Endodermal cell (in vitro differentiated cells): ENCODE results near the gene CDC45. TPM values are rescaled to one million over a fixed set of nuclear protein-coding genes. Genes with fewer than 3 reads are reported as not detected.

Experiments
- DNase-seq: peaks from one replicate; pipeline ENCODE4 v3.0.0-alpha.2; 2017
- H3K27ac ChIP-seq: 2 replicates; pipeline ENCODE4 v1.5.1; 2013; ENCODE audit warnings: mild to moderate bottlenecking, low read depth, low read length, moderate library complexity
- H3K27me3 ChIP-seq: 2 replicates; pipeline ENCODE4 v1.6.1; 2013; ENCODE audit warnings: mild to moderate bottlenecking, low read length, moderate library complexity; ENCODE audit not compliant: insufficient read depth, control insufficient read depth, poor library complexity, severe bottlenecking
- H3K36me3 ChIP-seq: 2 replicates; pipeline ENCODE4 v1.7.0; 2013; ENCODE audit warnings: mild to moderate bottlenecking, low read length, moderate library complexity; ENCODE audit not compliant: control insufficient read depth, insufficient read depth
- H3K4me1 ChIP-seq: one replicate; pipeline ENCODE4 v1.7.0; 2013; ENCODE audit warnings: low read length; ENCODE audit not compliant: control insufficient read depth, insufficient read depth
- H3K4me3 ChIP-seq: 2 replicates; pipeline ENCODE4 v1.5.1; 2013; ENCODE audit warnings: mild to moderate bottlenecking, low read length, moderate library complexity
- H3K9ac ChIP-seq: 2 replicates; pipeline ENCODE4 v1.6.1; 2013; ENCODE audit warnings: mild to moderate bottlenecking, low read length, moderate library complexity; ENCODE audit not compliant: poor library complexity, severe bottlenecking; ENCODE audit errors: extremely low read depth
- H3K9me3 ChIP-seq: 2 replicates; pipeline ENCODE4 v1.6.1; 2013; ENCODE audit warnings: mild to moderate bottlenecking, low read length, moderate library complexity; ENCODE audit not compliant: control insufficient read depth
- H3K27ac Mint-ChIP-seq: 2 replicates; pipeline ENCODE4 v1.8.0; 2020; ENCODE audit warnings: mixed read lengths
- H3K27me3 Mint-ChIP-seq: 2 replicates; pipeline ENCODE4 v1.8.0; 2021; ENCODE audit warnings: mild to moderate bottlenecking, mixed read lengths; ENCODE audit not compliant: insufficient read depth
- H3K36me3 Mint-ChIP-seq: 2 replicates; pipeline ENCODE4 v1.8.0; 2020; ENCODE audit warnings: low read depth, mixed read lengths
- H3K4me1 Mint-ChIP-seq: 2 replicates; pipeline ENCODE4 v1.8.0; 2020; ENCODE audit warnings: mixed read lengths
- H3K4me3 Mint-ChIP-seq: 2 replicates; pipeline ENCODE4 v1.8.0; 2020; ENCODE audit warnings: mild to moderate bottlenecking, moderate library complexity, mixed read lengths
- H3K9me3 Mint-ChIP-seq: 2 replicates; pipeline ENCODE4 v1.8.0; 2020; ENCODE audit warnings: mild to moderate bottlenecking, mixed read lengths
- CTCF ChIP-seq: fragments of 200-600 bp; sonication (generic); conservative IDR thresholded peaks from 2 replicates; pipeline ENCODE4 v1.5.0; 2021; ENCODE audit warnings: antibody characterized with exemption, mild to moderate bottlenecking
- WGBS, 2 experiments: methylation state at CpG; one replicate each; pipeline versions ENCODE4 v1.1.5 to v1.1.7; 2013; ENCODE audit warnings: missing lambda C conversion rate in 2 of 2, mixed read lengths in 1 of 2; ENCODE audit not compliant: insufficient coverage in 1 of 2, insufficient read length in 1 of 2; 5-methylcytosine and 5-hydroxymethylcytosine counted together
- total RNA-seq, 2 donors: library from RNA; stranded (reverse); fragmentation: NEBNext Ultra II Directional in 1 of 2; extraction: Animal tissue kit (Norgen Biotek cat#: 25700) in 1 of 2; gene quantifications; 2 replicates in 1 of 2; 3 replicates in 1 of 2; pipeline ENCODE4 v1.2.1, GENCODE V29; 2021

CDC45 gene
- total RNA-seq, 2 donors from 2014 or later = 30.3 to 31.2 TPM

DNA sequence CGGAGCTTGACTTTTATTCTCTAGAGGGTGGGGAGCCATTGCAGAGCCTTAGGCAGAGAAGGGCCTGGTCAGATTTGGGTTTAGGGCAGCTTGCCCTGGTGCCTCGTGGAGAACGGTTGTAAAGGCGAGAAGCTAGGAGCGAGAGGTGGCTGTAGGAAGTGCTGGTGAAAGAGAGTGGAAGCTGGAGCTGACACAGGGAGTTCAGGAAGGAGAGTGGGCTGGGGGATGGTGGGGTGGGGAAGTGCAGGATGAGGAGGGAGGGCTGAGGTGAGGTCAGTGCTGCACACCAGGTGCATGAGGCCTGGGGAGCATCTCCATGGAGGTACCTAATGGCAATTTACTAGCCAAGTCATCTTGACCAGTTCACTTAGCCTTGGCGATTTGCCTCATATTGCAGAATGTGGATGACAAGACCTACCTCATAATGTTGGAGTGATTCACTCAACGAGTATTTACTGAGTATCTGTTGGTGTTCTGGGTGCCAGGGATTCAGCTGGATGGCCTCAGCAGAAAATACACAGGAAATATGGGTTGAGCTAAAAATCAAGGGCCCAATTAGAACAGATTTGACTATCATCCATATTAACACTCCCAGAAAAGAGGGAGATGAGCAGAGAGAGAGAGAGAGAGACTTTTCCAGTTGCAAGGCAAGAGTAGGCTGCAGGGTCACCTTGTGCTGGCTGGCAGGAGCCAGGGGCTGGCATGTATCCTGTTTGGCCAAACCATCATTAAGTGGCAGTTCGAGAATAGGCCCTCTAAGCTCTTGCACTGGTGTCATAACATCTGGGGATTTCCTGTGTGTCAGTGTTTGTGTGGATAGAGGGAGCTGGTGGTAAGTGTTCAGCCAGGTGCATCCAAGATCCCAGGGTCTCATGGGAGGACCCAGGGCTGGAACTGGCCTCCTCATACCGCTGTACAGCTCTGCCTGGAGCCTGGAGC, 88.9 kb downstream of the CDC45 start:
- no peaks in the 10 kb centered on the region for H3K9me3 ChIP-seq
- no peak overlapping the region for H3K27ac ChIP-seq
- no peaks in the 10 kb centered on the region for H3K4me1 Mint-ChIP-seq
- peaks cover 5% of the 10 kb centered on the region for H3K27me3 Mint-ChIP-seq
- no peak overlapping the region for H3K4me3 ChIP-seq
- H3K4me1 ChIP-seq = no peaks in the 10 kb centered on the region
- no peaks in the 10 kb centered on the region for H3K36me3 Mint-ChIP-seq
- H3K4me3 Mint-ChIP-seq = no peak overlapping the region
- WGBS, 2 experiments = 88 to 89% methylated on average over 5 to 9 of the region's 9 CpGs
- H3K27me3 ChIP-seq = no peaks in the 10 kb centered on the region
- no peak for DNase-seq
- TF ChIP-seq CTCF = no peak
- no peak overlapping the region for H3K27ac Mint-ChIP-seq
- no peak overlapping the region for H3K9ac ChIP-seq
- no peaks in the 10 kb centered on the region for H3K36me3 ChIP-seq
- H3K9me3 Mint-ChIP-seq = peaks cover 2% of the 10 kb centered on the region

DNA sequence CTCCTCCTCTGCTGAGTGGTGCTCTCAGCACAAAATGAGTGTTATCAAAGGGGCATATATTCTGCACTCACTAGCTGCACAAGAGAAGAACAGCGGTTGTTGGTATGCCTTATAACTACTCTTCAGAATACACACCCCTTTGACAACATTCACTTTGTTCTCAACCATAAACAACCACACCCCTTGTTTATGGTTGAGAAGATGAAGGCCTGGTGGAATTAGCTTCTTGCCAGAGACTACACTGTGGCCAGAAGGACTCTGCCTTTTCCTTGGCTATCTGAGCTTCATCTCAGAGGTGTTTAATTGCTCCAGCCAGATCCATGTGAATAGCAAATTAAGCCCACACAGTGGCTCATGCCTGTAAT, 89.5 kb downstream of the CDC45 start:
- H3K36me3 Mint-ChIP-seq = no peaks in the 10 kb centered on the region
- TF ChIP-seq CTCF = no peak
- Histone ChIP-seq H3K4me3 (no peak overlapping the region), H3K36me3 (no peaks in the 10 kb centered on the region), H3K27ac (no peak overlapping the region), H3K27me3 (no peaks in the 10 kb centered on the region), H3K9ac (no peak overlapping the region), H3K4me1 (no peaks in the 10 kb centered on the region), H3K9me3 (no peaks in the 10 kb centered on the region)
- no peak for DNase-seq
- H3K9me3 Mint-ChIP-seq = peaks cover 2% of the 10 kb centered on the region
- no peak overlapping the region for H3K27ac Mint-ChIP-seq
- peaks cover 5% of the 10 kb centered on the region for H3K27me3 Mint-ChIP-seq
- no peak overlapping the region for H3K4me3 Mint-ChIP-seq
- H3K4me1 Mint-ChIP-seq = no peaks in the 10 kb centered on the region
- WGBS, 2 experiments = 91% methylated on average over 1 of the region's 1 CpG; no CpG with 5 or more reads in 1 of the 2 experiments

GRCh38 chr22:19569976-19570375, 90.3 kb downstream of the CDC45 start:
- H3K4me3 Mint-ChIP-seq = no peak overlapping the region
- no peaks in the 10 kb centered on the region for H3K27me3 ChIP-seq
- no peak for TF ChIP-seq CTCF
- 92 to 100% methylated on average over 2 of the region's 2 CpGs for WGBS, 2 experiments
- no peaks in the 10 kb centered on the region for H3K36me3 Mint-ChIP-seq
- no peak overlapping the region for H3K27ac ChIP-seq
- DNase-seq = no peak
- H3K36me3 ChIP-seq = no peaks in the 10 kb centered on the region
- H3K4me3 ChIP-seq = no peak overlapping the region
- no peaks in the 10 kb centered on the region for H3K9me3 ChIP-seq
- no peaks in the 10 kb centered on the region for H3K4me1 ChIP-seq
- H3K27ac Mint-ChIP-seq = no peak overlapping the region
- peaks cover 3% of the 10 kb centered on the region for H3K27me3 Mint-ChIP-seq
- H3K4me1 Mint-ChIP-seq = no peaks in the 10 kb centered on the region
- H3K9me3 Mint-ChIP-seq = peaks cover 2% of the 10 kb centered on the region
- no peak overlapping the region for H3K9ac ChIP-seq

Other genes with a start within 250 kb of the CDC45 start
- gene CLTCL1, start 188.2 kb upstream of the CDC45 start, total RNA-seq = 10 to 100 TPM; 11.8 to 14.4 TPM
- 10 to 100 TPM; 44.8 to 46.6 TPM for gene HIRA, start 48.2 kb upstream of the CDC45 start, total RNA-seq
- 10 to 100 TPM; 20.3 to 26.5 TPM for gene MRPL40, start 47.4 kb upstream of the CDC45 start, total RNA-seq
- gene C22orf39, start 32.2 kb upstream of the CDC45 start, total RNA-seq = 10 to 100 TPM; 27.4 to 31.5 TPM
- 10 to 100 TPM; 67.7 to 69.2 TPM for gene UFD1, start 727 bp upstream of the CDC45 start, total RNA-seq
- under 1 TPM; 0.20 to 0.66 TPM for gene CLDN5, start 44.5 kb downstream of the CDC45 start, total RNA-seq
- gene SEPTIN5, start 234.6 kb downstream of the CDC45 start, total RNA-seq = 10 to 100 TPM in 1 of 2 donors, 1 to 10 TPM in 1; 9.8 to 20.0 TPM
- gene GP1BB, start 243.6 kb downstream of the CDC45 start, total RNA-seq = under 1 TPM; 0.48 to 0.62 TPM